ENCODE results near the gene BAHCC1. TPM values are rescaled to one million over a fixed set of nuclear protein-coding genes. Genes with fewer than 3 reads are reported as not detected.

Gene BAHCC1
- total RNA-seq, 1 experiment from 2014 or later, result 3.1 TPM

- H3K27ac ChIP-seq (ENCODE audit: insufficient read length, low read depth, low read length), result no peak overlapping the region
- no peak overlapping the region for H2BK20ac ChIP-seq (ENCODE audit: low read depth, low read length, poor library complexity, severe bottlenecking)
- no peaks in the 10 kb centered on the region for H3K79me2 ChIP-seq (ENCODE audit: insufficient read depth, low read length)
- no peak overlapping the region for H2AFZ ChIP-seq (ENCODE audit: low read length)
- no peak overlapping the region for H2BK12ac ChIP-seq (ENCODE audit: insufficient read length, low read depth, low read length)
- no peak overlapping the region for H3T11ph ChIP-seq (ENCODE audit: low read length)
- H3K4ac ChIP-seq (ENCODE audit: low read depth, low read length), result no peak overlapping the region
- no CpG with 5 or more reads among the region's 15 CpGs for WGBS (ENCODE audit: extremely low coverage, insufficient read length, low lambda C conversion rate)
- no peak overlapping the region for H3K23ac ChIP-seq (ENCODE audit: insufficient read length, low read depth, low read length)
- TF ChIP-seq CTCF (conservative IDR thresholded peaks at IDR 0.05), result no peak
- no peaks in the 10 kb centered on the region for H3K4me1 ChIP-seq (ENCODE audit: insufficient read depth, low read length)
- peaks cover 4% of the 10 kb centered on the region for H4K20me1 ChIP-seq (ENCODE audit: control insufficient read depth, insufficient read depth, insufficient read length)
- H3K14ac ChIP-seq (ENCODE audit: insufficient read depth, low read length), result no peak overlapping the region
- Mint-ChIP-seq H3K4me1 (peaks cover 0 to 8% of the 10 kb centered on the region in 2 experiments; a peak in 2 of 4 replicates), H3K4me3 (no peak overlapping the region), H3K27me3 (ENCODE audit: low read depth) (no peaks in the 10 kb centered on the region; the same call in 1 of the 2 replicates), H3K9me3 (no peaks in the 10 kb centered on the region), H3K36me3 (ENCODE audit: insufficient read depth in 1 of 3, low read depth in 3 of 3) (no peaks in the 10 kb centered on the region), H3K27ac (no peak overlapping the region)
- no peaks in the 10 kb centered on the region for H3K79me1 ChIP-seq (ENCODE audit: insufficient read depth, low read depth, low read length, poor library complexity, severe bottlenecking)
- H4K5ac ChIP-seq (ENCODE audit: insufficient read length, low read depth, low read length), result no peak overlapping the region
- no peak overlapping the region for H4K91ac ChIP-seq (ENCODE audit: insufficient read length, low read depth, low read length)
- no peak overlapping the region for H2BK5ac ChIP-seq (ENCODE audit: insufficient read length, low read length)
- H3K23me2 ChIP-seq (ENCODE audit: insufficient read length, low read depth, low read length, poor library complexity, severe bottlenecking), result no peaks in the 10 kb centered on the region
- DNase-seq, result no peak
- no peak overlapping the region for H2BK120ac ChIP-seq (ENCODE audit: low read depth, low read length, poor library complexity, severe bottlenecking)
- no peaks in the 10 kb centered on the region for H3K27me3 ChIP-seq (ENCODE audit: insufficient read depth, low read length)
- no peak overlapping the region for H3K4me2 ChIP-seq (ENCODE audit: insufficient read depth, insufficient read length, low read length)
- no peak overlapping the region for H2AK5ac ChIP-seq (ENCODE audit: insufficient read length, low read length)
- H3K9me3 ChIP-seq (ENCODE audit: control insufficient read depth, low read depth, low read length), result no peaks in the 10 kb centered on the region
- H3K9ac ChIP-seq (ENCODE audit: extremely low read depth, insufficient read length, low read length), result no peak overlapping the region
- no peak overlapping the region for H3K18ac ChIP-seq (ENCODE audit: insufficient read length, low read depth, low read length)
- no peak overlapping the region for H4K8ac ChIP-seq (replicated peaks; ENCODE audit: insufficient read length, low read depth, low read length)
- no peak overlapping the region for H2BK15ac ChIP-seq (ENCODE audit: low read depth, low read length)
- no peak overlapping the region for H3K56ac ChIP-seq (ENCODE audit: insufficient read length, low read depth, low read length)
Observed at GRCh38 chr17:81434072-81434471, 38.8 kb downstream of the BAHCC1 start.
